ENCODE measurements around the gene FAU. TPM values are rescaled to one million over a fixed set of nuclear protein-coding genes. Genes with fewer than 3 reads are reported as not detected.

FAU gene
- total and polyA plus RNA-seq, 2 of the 13 experiments (the other 11 are each of a cell fraction or from before 2014, with no cell fraction given), result 374 to 869 TPM

DNA sequence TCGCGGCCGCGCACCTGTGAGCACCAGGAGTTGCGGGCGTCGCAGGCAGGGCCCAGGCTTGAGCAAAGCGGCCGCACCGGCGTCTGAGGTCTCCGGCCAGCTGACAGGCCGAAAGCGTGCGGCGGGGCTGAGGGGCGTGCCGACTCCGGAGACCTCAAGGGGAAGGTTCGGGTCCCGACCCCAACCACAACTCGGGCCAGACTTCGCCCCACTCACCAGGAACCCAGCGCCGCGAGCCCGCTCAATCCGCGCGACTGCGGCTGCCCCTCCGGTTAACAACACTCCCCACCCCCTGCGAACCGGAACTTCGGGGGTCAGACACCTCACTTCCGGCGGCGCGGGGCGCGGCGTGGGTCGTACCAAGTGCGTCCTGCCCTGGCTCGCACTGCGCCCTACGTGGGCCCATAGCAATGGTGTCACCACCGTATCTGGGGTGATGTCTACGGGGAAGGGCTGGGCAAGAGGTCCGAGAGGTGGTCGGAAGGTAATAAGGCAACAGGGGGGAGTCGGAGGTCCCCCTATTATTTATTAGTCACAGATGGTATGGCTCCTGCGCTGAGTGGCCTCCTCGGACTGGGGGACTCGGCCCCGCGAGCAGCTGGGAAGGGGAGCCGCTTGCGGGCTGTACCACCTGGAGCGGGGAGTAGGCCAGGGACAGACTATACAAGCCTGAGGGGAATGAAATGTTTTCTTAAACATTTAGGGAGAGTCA is 12.5 kb upstream of the FAU start, which contains the start of gene SYVN1 (continued):
- TF ChIP-seq DNMT3B (CRISPR knock-in tag; conservative IDR thresholded peaks at IDR 0.05) (peak; percentile 64), E2F5 (CRISPR knock-in tag; conservative IDR thresholded peaks at IDR 0.05) (no peak), ZFP36L2 (CRISPR knock-in tag; IDR thresholded peaks at IDR 0.05) (no peak), PAF1 (CRISPR knock-in tag; IDR thresholded peaks at IDR 0.05) (no peak), FOSL1 (CRISPR knock-in tag; IDR thresholded peaks at IDR 0.05; ENCODE audit: borderline replicate concordance) (no peak), GTF2F1 (IDR thresholded peaks at IDR 0.05; ENCODE audit: low read length) (no peak), STAT5B (CRISPR knock-in tag; IDR thresholded peaks at IDR 0.05) (0 out of 2 replicates have a peak, but pooled peaks have one; percentile 25), RFX3 (CRISPR knock-in tag; IDR thresholded peaks at IDR 0.05) (no peak), ZSCAN9 (CRISPR knock-in tag; IDR thresholded peaks at IDR 0.05; ENCODE audit: borderline replicate concordance) (no peak), ZMYM4 (CRISPR knock-in tag; IDR thresholded peaks at IDR 0.05) (no peak), ZNF414 (CRISPR knock-in tag; IDR thresholded peaks at IDR 0.05) (peak; percentile 71; the same call in 1 of the 2 replicates), ZFP62 (CRISPR knock-in tag; IDR thresholded peaks at IDR 0.05) (peak; percentile 83; the same call in 1 of the 2 replicates), ZNF101 (CRISPR knock-in tag; IDR thresholded peaks at IDR 0.05; ENCODE audit: borderline replicate concordance, low read depth) (no peak), KDM3A (CRISPR knock-in tag; IDR thresholded peaks at IDR 0.05; ENCODE audit: low read depth) (no peak; the same call in none of the 2 replicates), SNAPC2 (CRISPR knock-in tag; IDR thresholded peaks at IDR 0.05) (no peak), KMT2B (CRISPR knock-in tag; IDR thresholded peaks at IDR 0.05) (peak; percentile 79), KDM4B (CRISPR knock-in tag; IDR thresholded peaks at IDR 0.05) (no peak), WIZ (CRISPR knock-in tag; IDR thresholded peaks at IDR 0.05) (0 out of 2 replicates have a peak, but pooled peaks have one; percentile 64), ZNF543 (CRISPR knock-in tag; IDR thresholded peaks at IDR 0.05) (peak; percentile 31; the same call in 1 of the 2 replicates), ZSCAN20 (CRISPR knock-in tag; IDR thresholded peaks at IDR 0.05; ENCODE audit: borderline replicate concordance) (no peak)
- TF ChIP-seq, protein P1, sequence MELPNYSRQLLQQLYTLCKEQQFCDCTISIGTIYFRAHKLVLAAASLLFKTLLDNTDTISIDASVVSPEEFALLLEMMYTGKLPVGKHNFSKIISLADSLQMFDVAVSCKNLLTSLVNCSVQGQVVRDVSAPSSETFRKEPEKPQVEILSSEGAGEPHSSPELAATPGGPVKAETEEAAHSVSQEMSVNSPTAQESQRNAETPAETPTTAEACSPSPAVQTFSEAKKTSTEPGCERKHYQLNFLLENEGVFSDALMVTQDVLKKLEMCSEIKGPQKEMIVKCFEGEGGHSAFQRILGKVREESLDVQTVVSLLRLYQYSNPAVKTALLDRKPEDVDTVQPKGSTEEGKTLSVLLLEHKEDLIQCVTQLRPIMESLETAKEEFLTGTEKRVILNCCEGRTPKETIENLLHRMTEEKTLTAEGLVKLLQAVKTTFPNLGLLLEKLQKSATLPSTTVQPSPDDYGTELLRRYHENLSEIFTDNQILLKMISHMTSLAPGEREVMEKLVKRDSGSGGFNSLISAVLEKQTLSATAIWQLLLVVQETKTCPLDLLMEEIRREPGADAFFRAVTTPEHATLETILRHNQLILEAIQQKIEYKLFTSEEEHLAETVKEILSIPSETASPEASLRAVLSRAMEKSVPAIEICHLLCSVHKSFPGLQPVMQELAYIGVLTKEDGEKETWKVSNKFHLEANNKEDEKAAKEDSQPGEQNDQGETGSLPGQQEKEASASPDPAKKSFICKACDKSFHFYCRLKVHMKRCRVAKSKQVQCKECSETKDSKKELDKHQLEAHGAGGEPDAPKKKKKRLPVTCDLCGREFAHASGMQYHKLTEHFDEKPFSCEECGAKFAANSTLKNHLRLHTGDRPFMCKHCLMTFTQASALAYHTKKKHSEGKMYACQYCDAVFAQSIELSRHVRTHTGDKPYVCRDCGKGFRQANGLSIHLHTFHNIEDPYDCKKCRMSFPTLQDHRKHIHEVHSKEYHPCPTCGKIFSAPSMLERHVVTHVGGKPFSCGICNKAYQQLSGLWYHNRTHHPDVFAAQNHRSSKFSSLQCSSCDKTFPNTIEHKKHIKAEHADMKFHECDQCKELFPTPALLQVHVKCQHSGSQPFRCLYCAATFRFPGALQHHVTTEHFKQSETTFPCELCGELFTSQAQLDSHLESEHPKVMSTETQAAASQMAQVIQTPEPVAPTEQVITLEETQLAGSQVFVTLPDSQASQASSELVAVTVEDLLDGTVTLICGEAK (IDR thresholded peaks at IDR 0.05), result peak; percentile 68
- TF ChIP-seq, protein P1 (CRISPR knock-in tag; IDR thresholded peaks at IDR 0.05), result peak; percentile 44

Data from HepG2 (cell line).